ENCODE results near the gene VILL.
"Not testable (repeated sequence)": the region's sequence is repeated elsewhere in the genome, so short reads cannot be mapped to it uniquely, and the experiment has no call there.

Gene VILL

GRCh38 chr3:37987751-37988179 lies 2.8 kb upstream of the VILL start:
- no peak overlapping the region for H3K9ac ChIP-seq (ENCODE audit: low read length)
- H3K27ac ChIP-seq (ENCODE audit: low read length): no peak overlapping the region
- H2AFZ ChIP-seq (ENCODE audit: low read depth, low read length): no peak overlapping the region
- H3K9me3 ChIP-seq (ENCODE audit: insufficient read depth, low read length): no peaks in the 10 kb centered on the region
- no peaks in the 10 kb centered on the region for H3K4me1 ChIP-seq (ENCODE audit: low read length)
- H3K79me2 ChIP-seq (ENCODE audit: low read length): no peaks in the 10 kb centered on the region
- H3K4me2 ChIP-seq (ENCODE audit: low read length): no peak overlapping the region
- no peaks in the 10 kb centered on the region for H3K36me3 ChIP-seq (replicated peaks; ENCODE audit: low read depth, low read length)
- no peaks in the 10 kb centered on the region for H4K20me1 ChIP-seq (ENCODE audit: insufficient read depth, low read length)
- 0 out of 2 replicates have a peak, but pooled peaks cover 3% of the 10 kb centered on the region for H3K27me3 ChIP-seq (ENCODE audit: low read depth, low read length)
- TF ChIP-seq CTCF (IDR thresholded peaks at IDR 0.05; ENCODE audit: low read depth, low read length): no peak
- no peak for TF ChIP-seq EZH2phosphoT487 (IDR thresholded peaks at IDR 0.05; ENCODE audit: low read depth)
- H3K4me3 ChIP-seq (ENCODE audit: low read length): no peak overlapping the region

- not testable (repeated sequence) for H2AFZ ChIP-seq (ENCODE audit: low read depth, low read length); H4K20me1 ChIP-seq (ENCODE audit: insufficient read depth, low read length); H3K36me3 ChIP-seq (replicated peaks; ENCODE audit: low read depth, low read length); H3K9ac ChIP-seq (ENCODE audit: low read length); H3K4me2 ChIP-seq (ENCODE audit: low read length); H3K27me3 ChIP-seq (ENCODE audit: low read depth, low read length); H3K79me2 ChIP-seq (ENCODE audit: low read length); H3K9me3 ChIP-seq (ENCODE audit: insufficient read depth, low read length); H3K4me3 ChIP-seq (ENCODE audit: low read length); H3K27ac ChIP-seq (ENCODE audit: low read length); H3K4me1 ChIP-seq (ENCODE audit: low read length)
Observed at GRCh38 chr3:37988376-37988775, 2.2 kb upstream of the VILL start.

GRCh38 chr3:37988931-37989525 lies 1.6 kb upstream of the VILL start:
- no peaks in the 10 kb centered on the region for H3K36me3 ChIP-seq (replicated peaks; ENCODE audit: low read depth, low read length)
- H3K9me3 ChIP-seq (ENCODE audit: insufficient read depth, low read length): no peaks in the 10 kb centered on the region
- H3K4me1 ChIP-seq (ENCODE audit: low read length): peaks cover 5% of the 10 kb centered on the region; the same call in 1 of the 2 replicates
- TF ChIP-seq EZH2phosphoT487 (IDR thresholded peaks at IDR 0.05; ENCODE audit: low read depth) (no peak), CTCF (IDR thresholded peaks at IDR 0.05; ENCODE audit: low read depth, low read length) (no peak)
- no peak overlapping the region for H3K9ac ChIP-seq (ENCODE audit: low read length)
- H2AFZ ChIP-seq (ENCODE audit: low read depth, low read length): no peak overlapping the region
- 0 out of 2 replicates have a peak, but pooled peaks cover 3% of the 10 kb centered on the region for H3K27me3 ChIP-seq (ENCODE audit: low read depth, low read length)
- no peaks in the 10 kb centered on the region for H3K79me2 ChIP-seq (ENCODE audit: low read length)
- H3K27ac ChIP-seq (ENCODE audit: low read length): no peak overlapping the region
- no peaks in the 10 kb centered on the region for H4K20me1 ChIP-seq (ENCODE audit: insufficient read depth, low read length)
- no peak overlapping the region for H3K4me2 ChIP-seq (ENCODE audit: low read length)
- H3K4me3 ChIP-seq (ENCODE audit: low read length): no peak overlapping the region

- Histone ChIP-seq H3K36me3 (replicated peaks; ENCODE audit: low read depth, low read length) (no peaks in the 10 kb centered on the region), H2AFZ (ENCODE audit: low read depth, low read length) (no peak overlapping the region), H3K4me2 (ENCODE audit: low read length) (no peak overlapping the region), H3K27ac (ENCODE audit: low read length) (no peak overlapping the region), H3K79me2 (ENCODE audit: low read length) (peaks cover 1% of the 10 kb centered on the region; the same call in 1 of the 2 replicates), H3K9ac (ENCODE audit: low read length) (no peak overlapping the region), H4K20me1 (ENCODE audit: insufficient read depth, low read length) (no peaks in the 10 kb centered on the region), H3K4me1 (ENCODE audit: low read length) (peaks cover 6% of the 10 kb centered on the region), H3K27me3 (ENCODE audit: low read depth, low read length) (0 out of 2 replicates have a peak, but pooled peaks cover 3% of the 10 kb centered on the region), H3K9me3 (ENCODE audit: insufficient read depth, low read length) (no peaks in the 10 kb centered on the region), H3K4me3 (ENCODE audit: low read length) (no peak overlapping the region)
- TF ChIP-seq EZH2phosphoT487 (IDR thresholded peaks at IDR 0.05; ENCODE audit: low read depth): no peak
- no peak for TF ChIP-seq CTCF (IDR thresholded peaks at IDR 0.05; ENCODE audit: low read depth, low read length)
Observed at GRCh38 chr3:37989821-37990480, 635 bp upstream of the VILL start.

Measured in OCI-LY3 (cell line).